HCT116 (cell line): ENCODE data around the gene ANGPT4. TPM values are rescaled to one million over a fixed set of nuclear protein-coding genes. Genes with fewer than 3 reads are reported as not detected.

Experiments used
- ATAC-seq: fragments of 200-7000 bp; cut with Tn5 transposase; 2 replicates; pipeline ENCODE4 v1.9.1; 2020; ENCODE audit warnings: mild to moderate bottlenecking, moderate library complexity
- BruUV-seq: library from RNA; stranded (reverse); fragments of 400-500 nt; replicated peaks from 2 replicates; lab custom pipeline; 2021; lab: Mats Ljungman, UMichigan
- CTCF ChIA-PET: fragments of 300-600 bp; sonication (Branson Sonifier 250); formaldehyde crosslinking; loops from one replicate; lab custom pipeline; 2021; ENCODE audit warnings: antibody characterized with exemption; lab: Charles Lee
- POLR2A ChIA-PET: fragments of 300-600, 350-600 bp; sonication (Branson Sonifier 250); formaldehyde crosslinking; loops from one replicate; lab custom pipeline; 2021; ENCODE audit warnings: antibody characterized with exemption; lab: Charles Lee
- RAD21 ChIA-PET, 2 experiments: fragments of 300-600 bp; sonication (Branson Sonifier 250); formaldehyde crosslinking; loops; one replicate each; lab custom pipeline; 2023; ENCODE audit warnings: low total read pairs in 2 of 2; ENCODE audit not compliant: uncharacterized antibody in 2 of 2, unreplicated experiment in 2 of 2, low non-redundant PET in 1 of 2; lab: Charles Lee
- DNase-seq: peaks from one replicate; pipeline ENCODE4 v3.0.0-alpha.2; 2010; ENCODE audit warnings: low read depth, low spot score
- H2AFZ ChIP-seq: fragments of 200-600 bp; shearing (Covaris generic), sonication (generic); 2 replicates; pipeline ENCODE4 v1.6.1; 2017; ENCODE audit warnings: low read depth, mixed run types, mixed read lengths, antibody characterized with exemption, low read length; ENCODE audit not compliant: poor library complexity, severe bottlenecking
- H3K27ac ChIP-seq: 2 replicates; pipeline ENCODE4 v1.5.1; 2012; ENCODE audit warnings: low read depth, low read length
- H3K27me3 ChIP-seq: fragments of 200-600 bp; sonication (generic); 2 replicates; pipeline ENCODE4 v1.6.1; 2016; ENCODE audit warnings: mixed run types, low read length, mixed read lengths; ENCODE audit not compliant: insufficient read depth
- H3K36me3 ChIP-seq, 2 experiments: fragments of 200-500 bp in 1 of 2; fragments of 200-600 bp in 1 of 2; sonication (Bioruptor generic) in 1 of 2; sonication (generic) in 1 of 2; 2 replicates each; pipeline versions ENCODE4 v1.5.1 to v1.6.1; 2014 to 2016; ENCODE audit warnings: low read length in 2 of 2, inconsistent platforms in 1 of 2, mixed read lengths in 1 of 2, mixed run types in 1 of 2; ENCODE audit not compliant: insufficient read depth in 2 of 2, control insufficient read depth in 1 of 2
- H3K4me1 ChIP-seq, 2 experiments: fragments of 200-600 bp in 1 of 2; sonication (generic) in 1 of 2; 2 replicates each; pipeline versions ENCODE4 v1.5.1 to v1.6.1; 2012 to 2017; ENCODE audit warnings: low read length in 2 of 2, inconsistent platforms in 1 of 2, mild to moderate bottlenecking in 1 of 2, mixed read lengths in 1 of 2, mixed run types in 1 of 2, moderate library complexity in 1 of 2; ENCODE audit not compliant: insufficient read depth in 2 of 2, control insufficient read depth in 1 of 2
- H3K4me2 ChIP-seq: fragments of 200-600 bp; sonication (generic); 2 replicates; pipeline ENCODE4 v1.6.1; 2017; ENCODE audit warnings: mixed run types, low read length, mixed read lengths
- H3K4me3 ChIP-seq, 2 experiments: fragments of 200-600 bp in 1 of 2; sonication (generic) in 1 of 2; replicated peaks in 1 of 2; 2 replicates each; pipeline ENCODE4 v1.5.1; 2011 to 2016; ENCODE audit warnings: low read length in 2 of 2, control low read depth in 1 of 2, low read depth in 1 of 2, mild to moderate bottlenecking in 1 of 2, mixed read lengths in 1 of 2, mixed run types in 1 of 2
- H3K79me2 ChIP-seq: fragments of 200-600 bp; sonication (generic); 2 replicates; pipeline ENCODE4 v1.6.1; 2017; ENCODE audit warnings: mild to moderate bottlenecking, mixed run types, low read length, moderate library complexity, mixed read lengths; ENCODE audit not compliant: insufficient read depth
- H3K9ac ChIP-seq: fragments of 200-600 bp; sonication (generic); 2 replicates; pipeline ENCODE4 v1.6.1; 2016; ENCODE audit warnings: low read length, mixed read lengths
- H3K9me2 ChIP-seq: fragments of 200-600 bp; sonication (generic), shearing (Covaris generic); 2 replicates; pipeline ENCODE4 v1.6.1; 2017; ENCODE audit warnings: mixed run types, mild to moderate bottlenecking, moderate library complexity; ENCODE audit not compliant: insufficient read depth
- H3K9me3 ChIP-seq, 2 experiments: fragments of 200-500 bp in 1 of 2; fragments of 200-600 bp in 1 of 2; sonication (Bioruptor generic) in 1 of 2; sonication (generic) in 1 of 2; 2 replicates each; pipeline ENCODE4 v1.6.1; 2014 to 2017; ENCODE audit warnings: low read length in 2 of 2, mixed read lengths in 2 of 2, inconsistent platforms in 1 of 2, low read depth in 1 of 2, mild to moderate bottlenecking in 1 of 2, mixed run types in 1 of 2, moderate library complexity in 1 of 2; ENCODE audit not compliant: control insufficient read depth in 1 of 2, insufficient read depth in 1 of 2
- H4K20me1 ChIP-seq: fragments of 200-600 bp; sonication (generic), shearing (Covaris generic); 2 replicates; pipeline ENCODE4 v1.6.1; 2017; ENCODE audit warnings: mixed run types, mild to moderate bottlenecking, moderate library complexity; ENCODE audit not compliant: insufficient read depth
- CBX3 ChIP-seq: IDR thresholded peaks from 2 replicates; pipeline ENCODE4 v1.6.1; 2012; ENCODE audit warnings: low read depth
- CEBPB ChIP-seq: IDR thresholded peaks from 2 replicates; pipeline ENCODE4 v1.6.1; 2012; ENCODE audit warnings: low read depth
- EGR1 ChIP-seq: IDR thresholded peaks from 2 replicates; pipeline ENCODE4 v1.6.1; 2012; ENCODE audit warnings: low read depth
- ELF1 ChIP-seq: IDR thresholded peaks from 2 replicates; pipeline ENCODE4 v1.6.1; 2012; ENCODE audit warnings: low read depth, borderline replicate concordance
- JUND ChIP-seq: IDR thresholded peaks from 2 replicates; pipeline ENCODE4 v1.6.1; 2012
- POLR2A ChIP-seq: IDR thresholded peaks from 2 replicates; pipeline ENCODE4 v1.7.0; 2011; ENCODE audit warnings: borderline replicate concordance; ENCODE audit not compliant: insufficient read depth, insufficient read length; ENCODE audit errors: extremely low read depth
- POLR2AphosphoS5 ChIP-seq: IDR thresholded peaks from 2 replicates; pipeline ENCODE4 v1.6.1; 2011; ENCODE audit warnings: mild to moderate bottlenecking, low read depth, low read length, moderate library complexity
- RAD21 ChIP-seq: IDR thresholded peaks from 2 replicates; pipeline ENCODE4 v1.6.1; 2012; ENCODE audit warnings: low read depth, mild to moderate bottlenecking
- SIN3A ChIP-seq: IDR thresholded peaks from 2 replicates; pipeline ENCODE4 v1.6.1; 2012; ENCODE audit warnings: low read depth
- SP1 ChIP-seq: IDR thresholded peaks from 2 replicates; pipeline ENCODE4 v1.6.1; 2012; ENCODE audit warnings: low read depth
- SRF ChIP-seq: IDR thresholded peaks from 2 replicates; pipeline ENCODE4 v1.6.1; 2012; ENCODE audit warnings: low read depth
- YY1 ChIP-seq: IDR thresholded peaks from 2 replicates; pipeline ENCODE4 v1.6.1; 2011; ENCODE audit warnings: low read length, low read depth, moderate library complexity, mild to moderate bottlenecking; ENCODE audit not compliant: insufficient replicate concordance; ENCODE audit errors: extremely low read depth
- ZNF274 ChIP-seq: fragments of 200-500 bp; sonication (Bioruptor generic); IDR thresholded peaks from 2 replicates; pipeline ENCODE4 v1.6.1; 2014; ENCODE audit warnings: mild to moderate bottlenecking, low read depth, low read length, inconsistent platforms
- intact Hi-C: fragments of 100-400 bp; cut with micrococcal nuclease; formaldehyde crosslinking; loops from 2 replicates; pipeline ENCODE4 v1.10.0; 2022
- total RNA-seq: library from RNA; stranded (reverse); gene quantifications from one replicate; pipeline ENCODE4 v1.2.1, GENCODE V29; 2021; ENCODE audit not compliant: unreplicated experiment
- TF ChIP-seq, protein P1 (sequence below): IDR thresholded peaks from 2 replicates; pipeline ENCODE4 v1.6.1; 2012
- TF ChIP-seq, protein P2 (sequence below): IDR thresholded peaks from 2 replicates; pipeline ENCODE4 v1.6.1; 2012
- TF ChIP-seq, protein P3 (sequence below): IDR thresholded peaks from 2 replicates; pipeline ENCODE4 v1.6.1; 2011; ENCODE audit warnings: mild to moderate bottlenecking, low read length, moderate library complexity; ENCODE audit not compliant: insufficient replicate concordance; ENCODE audit errors: extremely low read depth

ANGPT4 gene
- total RNA-seq, 1 experiment from 2014 or later, result not detected

DNA sequence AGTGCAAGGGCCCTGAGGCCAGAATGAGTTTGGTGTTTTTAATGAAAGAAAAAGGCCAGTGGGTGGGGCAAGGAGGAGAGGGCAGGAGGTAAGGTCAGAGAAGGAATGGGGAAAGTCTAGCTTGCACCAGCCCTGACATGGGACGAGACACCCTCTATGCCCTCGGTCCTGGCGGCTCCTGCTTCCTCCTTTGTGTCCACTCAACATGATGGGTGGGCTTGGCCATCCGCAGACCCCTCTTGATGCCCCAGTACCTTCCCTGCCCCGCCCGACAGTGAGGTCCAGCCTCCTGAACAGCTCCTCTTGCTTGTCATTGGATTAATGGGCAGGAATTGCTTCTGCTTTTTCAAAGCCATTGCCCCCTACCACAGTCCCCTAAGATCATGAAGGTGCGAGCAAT lies 33.6 kb upstream of the ANGPT4 start:
- Histone ChIP-seq H2AFZ (no peak overlapping the region), H3K9me3 (no peaks in the 10 kb centered on the region), H3K79me2 (no peaks in the 10 kb centered on the region), H3K4me1 (peaks cover 4 to 7% of the 10 kb centered on the region in 2 experiments; a peak in 3 of 4 replicates), H3K4me2 (no peak overlapping the region), H4K20me1 (no peaks in the 10 kb centered on the region), H3K4me3 (no peak overlapping the region), H3K27me3 (no peaks in the 10 kb centered on the region), H3K9ac (no peak overlapping the region), H3K27ac (no peak overlapping the region), H3K9me2 (no peaks in the 10 kb centered on the region), H3K36me3 (no peaks in the 10 kb centered on the region)
- ChIA-PET CTCF (no interaction called here), RAD21 (no interaction called here), POLR2A (no interaction called here)
- DNase-seq (no peak), ATAC-seq (no peak)
- intact Hi-C loops, result loop anchor here (10.0 kb wide), 1 partner anchor 385 kb away; no protein-coding TSS in a partner anchor
- no peak for TF ChIP-seq ELF1
- TF ChIP-seq SP1, result no peak
- no peak for TF ChIP-seq JUND
- TF ChIP-seq, protein P1, sequence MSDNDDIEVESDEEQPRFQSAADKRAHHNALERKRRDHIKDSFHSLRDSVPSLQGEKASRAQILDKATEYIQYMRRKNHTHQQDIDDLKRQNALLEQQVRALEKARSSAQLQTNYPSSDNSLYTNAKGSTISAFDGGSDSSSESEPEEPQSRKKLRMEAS, result no peak
- TF ChIP-seq CEBPB, result no peak
- TF ChIP-seq YY1, result no peak
- TF ChIP-seq CBX3, result no peak
- TF ChIP-seq, protein P2, sequence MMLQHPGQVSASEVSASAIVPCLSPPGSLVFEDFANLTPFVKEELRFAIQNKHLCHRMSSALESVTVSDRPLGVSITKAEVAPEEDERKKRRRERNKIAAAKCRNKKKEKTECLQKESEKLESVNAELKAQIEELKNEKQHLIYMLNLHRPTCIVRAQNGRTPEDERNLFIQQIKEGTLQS, result no peak
- TF ChIP-seq RAD21, result no peak
- no peak for TF ChIP-seq EGR1
- TF ChIP-seq, protein P3, sequence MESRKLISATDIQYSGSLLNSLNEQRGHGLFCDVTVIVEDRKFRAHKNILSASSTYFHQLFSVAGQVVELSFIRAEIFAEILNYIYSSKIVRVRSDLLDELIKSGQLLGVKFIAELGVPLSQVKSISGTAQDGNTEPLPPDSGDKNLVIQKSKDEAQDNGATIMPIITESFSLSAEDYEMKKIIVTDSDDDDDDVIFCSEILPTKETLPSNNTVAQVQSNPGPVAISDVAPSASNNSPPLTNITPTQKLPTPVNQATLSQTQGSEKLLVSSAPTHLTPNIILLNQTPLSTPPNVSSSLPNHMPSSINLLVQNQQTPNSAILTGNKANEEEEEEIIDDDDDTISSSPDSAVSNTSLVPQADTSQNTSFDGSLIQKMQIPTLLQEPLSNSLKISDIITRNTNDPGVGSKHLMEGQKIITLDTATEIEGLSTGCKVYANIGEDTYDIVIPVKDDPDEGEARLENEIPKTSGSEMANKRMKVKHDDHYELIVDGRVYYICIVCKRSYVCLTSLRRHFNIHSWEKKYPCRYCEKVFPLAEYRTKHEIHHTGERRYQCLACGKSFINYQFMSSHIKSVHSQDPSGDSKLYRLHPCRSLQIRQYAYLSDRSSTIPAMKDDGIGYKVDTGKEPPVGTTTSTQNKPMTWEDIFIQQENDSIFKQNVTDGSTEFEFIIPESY, result no peak
- TF ChIP-seq POLR2AphosphoS5, result no peak
- no peak for TF ChIP-seq SRF
- TF ChIP-seq SIN3A, result no peak
- TF ChIP-seq POLR2A, result no peak
- no peak for TF ChIP-seq ZNF274
- no TSS peak for BruUV-seq
